Dermis blood vessel endothelial cell (primary cell): ENCODE measurements around the gene CDKAL1. TPM values are rescaled to one million over a fixed set of nuclear protein-coding genes. Genes with fewer than 3 reads are reported as not detected.
"Not testable (repeated sequence)": the region's sequence is repeated elsewhere in the genome, so short reads cannot be mapped to it uniquely, and the experiment has no call there.

Experiments used
- DNase-seq: peaks from one replicate; pipeline ENCODE4 v3.0.0; 2010
- total RNA-seq: library from RNA; depleted of rRNA; stranded (reverse); fragments of >200 nt; gene quantifications from 2 replicates; pipeline ENCODE4 v1.2.3, GENCODE V29; 2014

CDKAL1 gene
- total RNA-seq, 1 donor from 2014 or later = 28.1 TPM

GRCh38 chr6:21045135-21045700 is 511.0 kb downstream of the CDKAL1 start:
- no peak for DNase-seq

- DNase-seq = peak; percentile 12
These were observed 512.0 kb downstream of the CDKAL1 start for GRCh38 chr6:21046276-21046675.

GRCh38 chr6:21048047-21048446 is 513.8 kb downstream of the CDKAL1 start:
- no peak for DNase-seq

- no peak for DNase-seq
These were observed 514.9 kb downstream of the CDKAL1 start for GRCh38 chr6:21049148-21049547.

- DNase-seq = no peak
These were observed 515.3 kb downstream of the CDKAL1 start for GRCh38 chr6:21049572-21049971.

GRCh38 chr6:21050935-21051334 is 516.7 kb downstream of the CDKAL1 start:
- DNase-seq = no peak

- DNase-seq = no peak
These were observed 517.5 kb downstream of the CDKAL1 start for GRCh38 chr6:21051777-21052176.

- peak; percentile 30 for DNase-seq
These were observed 519.4 kb downstream of the CDKAL1 start for GRCh38 chr6:21053612-21054011.

GRCh38 chr6:21055480-21055879 is 521.2 kb downstream of the CDKAL1 start:
- not testable (repeated sequence) for DNase-seq

GRCh38 chr6:21061892-21062291 is 527.6 kb downstream of the CDKAL1 start:
- peak; percentile 13 for DNase-seq

- peak; percentile 16 for DNase-seq
These were observed 530.6 kb downstream of the CDKAL1 start for GRCh38 chr6:21064756-21065340.

- DNase-seq = peak; percentile 83
These were observed 533.3 kb downstream of the CDKAL1 start for GRCh38 chr6:21067521-21067920.

- DNase-seq = peak; percentile 25
These were observed 536.4 kb downstream of the CDKAL1 start for GRCh38 chr6:21070620-21071019.

- no peak for DNase-seq
These were observed 537.7 kb downstream of the CDKAL1 start for GRCh38 chr6:21071780-21072468.

GRCh38 chr6:21073318-21073839 is 539.1 kb downstream of the CDKAL1 start:
- no peak for DNase-seq

- DNase-seq = no peak
These were observed 540.2 kb downstream of the CDKAL1 start for GRCh38 chr6:21074484-21074883.

GRCh38 chr6:21075986-21076385 is 541.7 kb downstream of the CDKAL1 start:
- DNase-seq = no peak

GRCh38 chr6:21078497-21078896 is 544.2 kb downstream of the CDKAL1 start:
- no peak for DNase-seq

- no peak for DNase-seq
These were observed 545.3 kb downstream of the CDKAL1 start for GRCh38 chr6:21079468-21080048.

- DNase-seq = no peak
These were observed 546.0 kb downstream of the CDKAL1 start for GRCh38 chr6:21080221-21080620.

- no peak for DNase-seq
These were observed 547.8 kb downstream of the CDKAL1 start for GRCh38 chr6:21082091-21082490.

- DNase-seq = no peak
These were observed 549.5 kb downstream of the CDKAL1 start for GRCh38 chr6:21083708-21084107.

- DNase-seq = no peak
These were observed 550.4 kb downstream of the CDKAL1 start for GRCh38 chr6:21084656-21085055.

- no peak for DNase-seq
These were observed 551.0 kb downstream of the CDKAL1 start for GRCh38 chr6:21085211-21085610.
